Left kidney (tissue), 2 donors: ENCODE results near the gene NCKAP5. TPM values are rescaled to one million over a fixed set of nuclear protein-coding genes. Genes with fewer than 3 reads are reported as not detected.

Source experiments
- DNase-seq: peaks from one replicate; pipeline ENCODE4 v3.0.0-alpha.2; 2013
- polyA plus RNA-seq: library from polyadenylated mRNA; unstranded; fragments of 120-200 nt; gene quantifications from one replicate; pipeline ENCODE4 v1.2.1, GENCODE V29; 2013; ENCODE audit not compliant: insufficient read length

The NCKAP5 gene
- polyA plus RNA-seq, 1 donor: 10.1 TPM

GRCh38 chr2:133421516-133422324 is 146.5 kb downstream of the NCKAP5 start:
- DNase-seq: no peak

- DNase-seq: no peak
Measured at GRCh38 chr2:133420788-133421187, 147.5 kb downstream of the NCKAP5 start.

- DNase-seq: no peak
Measured at GRCh38 chr2:133418671-133419070, 149.6 kb downstream of the NCKAP5 start.

- DNase-seq: no peak
Measured at GRCh38 chr2:133418021-133418420, 150.2 kb downstream of the NCKAP5 start.

- no peak for DNase-seq
Measured at GRCh38 chr2:133417415-133417814, 150.8 kb downstream of the NCKAP5 start.

- no peak for DNase-seq
Measured at GRCh38 chr2:133416736-133417135, 151.5 kb downstream of the NCKAP5 start.

GRCh38 chr2:133416146-133416545 is 152.1 kb downstream of the NCKAP5 start:
- DNase-seq: no peak

GRCh38 chr2:133415210-133415876 is 152.9 kb downstream of the NCKAP5 start:
- DNase-seq: no peak

- no peak for DNase-seq
Measured at GRCh38 chr2:133414486-133415209, 153.6 kb downstream of the NCKAP5 start.

GRCh38 chr2:133413863-133414262 is 154.4 kb downstream of the NCKAP5 start:
- DNase-seq: no peak

- DNase-seq: no peak
Measured at GRCh38 chr2:133412694-133413093, 155.6 kb downstream of the NCKAP5 start.

GRCh38 chr2:133411857-133412256 is 156.4 kb downstream of the NCKAP5 start:
- DNase-seq: no peak

GRCh38 chr2:133411101-133411500 is 157.2 kb downstream of the NCKAP5 start:
- DNase-seq: no peak

GRCh38 chr2:133409581-133410285 is 158.5 kb downstream of the NCKAP5 start:
- DNase-seq: no peak

GRCh38 chr2:133408671-133409070 is 159.6 kb downstream of the NCKAP5 start:
- DNase-seq: no peak

- no peak for DNase-seq
Measured at GRCh38 chr2:133407341-133407740, 160.9 kb downstream of the NCKAP5 start.

- no peak for DNase-seq
Measured at GRCh38 chr2:133405252-133405651, 163.0 kb downstream of the NCKAP5 start.

- DNase-seq: no peak
Measured at GRCh38 chr2:133400411-133400810, 167.9 kb downstream of the NCKAP5 start.

GRCh38 chr2:133393895-133394294 is 174.4 kb downstream of the NCKAP5 start:
- DNase-seq: no peak

GRCh38 chr2:133390156-133390555 is 178.1 kb downstream of the NCKAP5 start:
- DNase-seq: no peak

- no peak for DNase-seq
Measured at GRCh38 chr2:133389569-133389968, 178.7 kb downstream of the NCKAP5 start.

GRCh38 chr2:133382566-133382965 is 185.7 kb downstream of the NCKAP5 start:
- DNase-seq: no peak
